GM19328 (cell line): ENCODE data around the gene NOC2L.
"Not testable (repeated sequence)": the region's sequence is repeated elsewhere in the genome, so short reads cannot be mapped to it uniquely, and the experiment has no call there.

Experiments used
- ATAC-seq: cut with Tn5 transposase; IDR thresholded peaks from one replicate; pipeline ENCODE4 v1.9.1; 2021; ENCODE audit warnings: mild to moderate bottlenecking, moderate library complexity; ENCODE audit not compliant: unreplicated experiment

The NOC2L gene

DNA sequence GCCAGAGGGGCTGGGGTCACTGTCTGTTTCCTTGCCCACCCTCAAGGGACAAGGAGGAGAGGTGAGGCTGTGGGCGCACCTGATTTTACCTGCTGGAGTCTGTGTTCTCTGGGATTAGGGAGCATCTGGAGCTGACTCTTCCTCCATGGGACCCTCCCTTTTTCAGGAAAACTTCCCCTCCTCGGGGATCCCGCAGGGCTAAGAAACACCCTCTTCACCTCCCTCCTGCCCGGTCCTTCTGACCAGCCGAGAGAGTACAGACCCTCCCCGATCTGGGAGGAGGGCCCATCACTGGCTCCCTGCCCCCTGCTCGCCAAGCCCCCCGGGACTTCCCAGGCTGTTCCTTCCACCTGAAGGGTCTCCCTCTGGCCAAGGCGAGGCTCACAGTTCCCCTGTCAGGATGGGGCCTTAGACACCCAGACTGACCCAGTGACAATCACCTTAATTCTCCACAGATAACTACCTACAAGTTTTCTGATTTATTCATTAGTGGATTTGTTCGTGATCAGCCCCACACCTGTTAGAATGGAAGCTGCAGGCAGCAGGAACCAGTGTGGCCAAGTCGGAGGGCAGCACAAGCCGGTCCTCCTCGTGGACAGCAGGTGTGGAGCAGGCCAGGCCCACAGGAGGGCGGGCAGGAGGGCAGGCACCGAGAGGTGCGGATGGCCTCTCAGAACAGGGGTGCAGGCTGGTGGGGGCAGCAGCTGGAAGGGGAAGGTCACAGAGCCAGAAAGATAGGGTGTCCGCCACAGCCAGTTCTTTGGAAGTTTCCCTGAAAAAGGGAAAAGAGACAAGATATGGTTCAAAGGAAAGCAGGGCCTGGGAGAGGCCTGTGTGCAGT lies 51.2 kb downstream of the NOC2L start:
- ATAC-seq, result no peak

- ATAC-seq, result no peak
Observed at GRCh38 chr1:906600-907420, 52.2 kb downstream of the NOC2L start.

DNA sequence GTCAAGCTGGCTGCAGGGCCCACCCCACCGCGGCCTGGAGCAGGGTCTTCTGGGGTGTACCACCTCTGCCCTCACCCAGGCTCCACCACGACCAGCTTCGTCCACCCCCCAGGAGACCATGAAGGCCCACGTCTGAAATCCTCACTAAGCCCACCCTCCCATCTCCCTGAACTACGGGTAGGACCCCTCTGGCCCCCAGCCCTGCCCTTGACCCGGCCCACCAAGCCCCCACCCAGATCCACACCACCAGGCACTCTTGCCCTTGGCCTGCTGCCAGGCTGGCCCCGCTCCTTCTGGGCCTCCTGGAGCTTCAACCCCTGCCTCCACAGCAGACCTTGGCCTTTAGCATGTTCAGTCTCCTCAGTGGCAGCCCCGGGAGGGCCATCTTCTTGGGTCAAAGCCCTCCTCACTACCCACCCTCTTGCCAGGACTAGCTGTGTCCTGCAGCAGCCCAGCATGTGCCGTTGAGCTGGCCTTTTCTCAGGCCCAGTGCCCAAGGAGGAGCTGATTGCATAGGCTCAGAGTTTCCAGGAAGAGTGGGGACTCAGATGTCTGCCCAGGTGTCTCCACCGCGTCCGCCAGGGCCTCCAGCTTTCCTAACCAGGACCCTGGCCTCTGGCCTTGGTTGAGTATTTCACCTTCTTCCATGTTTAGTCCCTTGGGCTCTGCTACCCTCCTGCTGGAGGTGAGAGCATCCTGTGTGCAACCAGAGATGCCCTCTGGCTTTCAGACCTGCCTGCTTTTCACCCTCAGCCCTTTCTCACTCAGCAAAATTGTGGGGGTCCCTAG lies 53.1 kb downstream of the NOC2L start:
- ATAC-seq, result no peak

DNA sequence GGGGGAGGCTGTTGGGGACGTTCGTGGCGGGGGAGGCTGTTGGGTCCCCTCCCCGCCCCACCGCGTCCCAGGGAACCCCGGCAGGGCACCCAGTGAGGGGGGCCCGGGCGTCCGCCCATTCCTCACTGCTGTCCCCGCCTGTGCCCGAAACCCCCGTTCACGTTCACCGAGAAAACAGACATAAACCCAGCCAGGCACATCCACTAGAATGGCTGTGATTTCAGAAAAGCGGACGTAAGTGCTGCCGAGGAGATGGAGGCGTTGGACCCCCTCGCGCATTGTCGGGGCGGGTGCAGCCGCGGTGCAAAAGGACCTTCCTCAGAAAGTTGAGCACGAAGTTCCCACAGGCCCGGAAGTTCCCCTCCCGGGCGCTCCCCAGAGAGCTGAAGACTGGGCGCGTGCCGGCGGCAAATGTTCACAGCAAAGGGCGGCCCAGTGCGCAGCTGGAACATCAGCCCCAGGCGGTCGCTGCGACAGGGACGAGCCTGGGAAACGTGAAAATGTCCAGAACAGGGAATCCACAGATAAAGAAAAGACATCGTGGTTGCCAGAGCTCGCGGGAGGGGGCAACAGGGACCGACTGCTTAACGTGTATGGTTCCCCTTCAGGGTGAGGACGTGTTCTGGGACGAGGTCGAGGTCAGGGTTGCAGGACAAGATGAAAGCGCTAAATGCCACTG lies 53.8 kb downstream of the NOC2L start:
- ATAC-seq, result no peak

DNA sequence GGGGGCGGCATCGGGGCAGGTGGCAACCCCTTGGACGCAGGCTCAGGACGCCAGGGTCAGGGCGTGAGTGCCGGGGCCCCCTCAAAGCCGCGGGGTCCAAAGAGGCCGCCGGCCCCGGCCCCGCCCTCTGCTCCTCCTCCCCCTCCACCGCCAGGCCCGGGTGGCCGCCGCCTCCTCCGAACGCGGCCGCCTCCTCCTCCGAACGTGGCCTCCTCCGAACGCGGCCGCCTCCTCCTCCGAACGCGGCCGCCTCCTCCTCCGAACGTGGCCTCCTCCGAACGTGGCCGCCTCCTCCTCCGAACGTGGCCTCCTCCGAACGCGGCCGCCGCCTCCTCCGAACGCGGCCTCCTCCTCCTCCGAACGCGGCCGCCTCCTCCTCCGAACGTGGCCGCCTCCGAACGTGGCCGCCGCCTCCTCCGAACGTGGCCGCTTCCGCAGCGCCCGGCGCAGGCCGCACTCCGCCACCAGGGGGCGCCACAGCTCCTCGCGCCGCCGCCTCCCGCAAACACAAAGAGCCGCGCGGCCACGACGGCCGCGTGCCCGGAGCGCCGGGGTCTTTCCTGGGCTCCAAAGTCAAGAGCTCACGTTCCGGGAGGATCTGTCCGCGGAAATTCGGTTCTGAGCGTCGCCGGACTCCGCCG lies 54.6 kb downstream of the NOC2L start:
- ATAC-seq, result no peak

- no peak for ATAC-seq
Observed at GRCh38 chr1:903721-904271, 55.3 kb downstream of the NOC2L start.

GRCh38 chr1:903305-903704 lies 55.8 kb downstream of the NOC2L start:
- no peak for ATAC-seq

DNA sequence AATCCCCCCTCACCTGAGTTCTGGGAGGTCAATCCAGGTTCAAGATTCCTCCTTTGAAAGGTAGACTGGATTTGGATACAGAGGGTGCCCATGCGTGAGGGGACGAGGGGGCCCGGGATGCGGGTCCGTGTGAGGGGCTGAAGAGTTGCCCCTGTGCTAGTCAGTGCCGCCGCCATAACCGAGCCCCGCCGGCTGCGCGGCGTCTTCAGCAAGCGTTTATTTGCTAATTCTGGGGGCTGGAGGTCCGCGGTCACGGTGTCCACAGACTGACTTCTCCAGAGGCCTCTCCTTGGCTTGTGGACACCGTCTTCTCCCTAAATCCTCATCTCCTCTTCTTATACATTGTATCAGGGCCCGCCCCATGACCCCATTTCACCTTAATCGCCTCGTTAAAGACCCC lies 56.3 kb downstream of the NOC2L start:
- ATAC-seq, result no peak

GRCh38 chr1:901108-901859 lies 57.8 kb downstream of the NOC2L start:
- no peak for ATAC-seq

- no peak for ATAC-seq
Observed at GRCh38 chr1:899636-900317, 59.3 kb downstream of the NOC2L start.

DNA sequence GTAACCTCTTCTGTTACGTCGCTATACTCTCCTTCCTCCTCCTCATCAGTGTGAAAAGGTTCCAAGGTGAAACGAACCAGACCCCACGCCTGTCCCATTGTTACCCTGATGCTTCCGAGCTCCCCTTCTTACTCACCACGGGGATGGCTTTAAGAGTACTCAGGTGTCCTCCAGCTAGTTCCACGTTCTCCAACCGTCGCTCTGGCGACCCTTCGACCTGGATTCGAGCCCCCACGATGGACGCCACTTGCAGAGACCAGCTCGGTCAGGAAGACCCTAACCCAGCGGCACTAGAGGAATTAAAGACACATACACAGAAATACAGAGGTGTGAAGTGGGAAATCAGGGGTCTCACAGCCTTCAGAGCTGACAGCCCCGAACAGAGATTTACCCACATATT lies 61.1 kb downstream of the NOC2L start:
- not testable (repeated sequence) for ATAC-seq

DNA sequence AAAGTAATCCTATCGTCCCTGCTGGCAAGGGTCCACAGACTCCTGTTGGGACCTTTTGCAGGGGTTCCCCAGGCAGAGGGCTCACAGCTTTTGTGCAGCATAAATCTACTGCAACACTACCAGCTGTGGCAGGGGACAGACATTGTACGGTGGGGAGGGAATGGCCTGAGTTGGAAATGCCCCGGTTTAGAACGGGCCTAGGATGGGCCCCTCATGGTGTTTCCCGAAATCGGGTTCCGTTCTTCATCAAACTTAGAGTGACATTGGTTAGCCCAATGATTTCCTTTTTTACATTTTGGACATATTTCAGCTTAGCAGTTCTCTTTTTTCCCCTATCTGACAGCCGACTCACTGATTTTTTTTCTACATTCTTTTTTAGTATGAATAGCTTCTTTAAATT lies 61.8 kb downstream of the NOC2L start:
- no peak for ATAC-seq
